Right lobe of liver (tissue), 6 donors: ENCODE data around the gene CIAO2B. TPM values are rescaled to one million over a fixed set of nuclear protein-coding genes. Genes with fewer than 3 reads are reported as not detected.

Experiments
- ATAC-seq, 4 donors: fragments of 200-7000 bp; cut with Tn5 transposase; one replicate each; pipeline ENCODE4 v1.9.1; 2020; ENCODE audit warnings: mild to moderate bottlenecking in 4 of 4, moderate library complexity in 4 of 4
- DNase-seq, 3 donors: peaks; one replicate each; pipeline ENCODE4 v3.0.0-alpha.2; 2020
- H3K27ac ChIP-seq, 3 donors: fragments of 200-600 bp; one replicate each; pipeline ENCODE4 v1.8.0; 2022
- H3K27me3 ChIP-seq, 2 donors: fragments of 200-600 bp; one replicate each; pipeline ENCODE4 v1.8.0; 2022
- H3K36me3 ChIP-seq, 4 donors: fragments of 200-600 bp; sonication (generic) in 1 of 4; one replicate each; pipeline versions ENCODE4 v1.5.1 to v1.8.0; 2017 to 2022; ENCODE audit warnings: control low read depth in 1 of 4
- H3K4me1 ChIP-seq, 4 donors: fragments of 200-600 bp; sonication (generic) in 1 of 4; one replicate each; pipeline versions ENCODE4 v1.5.1 to v1.8.0; 2017 to 2022; ENCODE audit warnings: control low read depth in 1 of 4
- H3K4me3 ChIP-seq, 3 donors: fragments of 200-600 bp; one replicate each; pipeline ENCODE4 v1.8.0; 2022
- H3K9me3 ChIP-seq, 4 donors: fragments of 200-600 bp; sonication (generic) in 1 of 4; one replicate each; pipeline versions ENCODE4 v1.5.1 to v1.8.0; 2017 to 2022; ENCODE audit warnings: control low read depth in 1 of 4
- CTCF ChIP-seq, 4 donors: fragments of 200-600 bp in 3 of 4; fragments of 450-650 bp in 1 of 4; IDR thresholded peaks; one replicate each; pipeline versions ENCODE4 v1.5.1 to v1.8.0; 2016 to 2022; ENCODE audit warnings: antibody characterized with exemption in 4 of 4, mild to moderate bottlenecking in 2 of 4
- POLR2A ChIP-seq: fragments of 450-650 bp; IDR thresholded peaks from one replicate; pipeline ENCODE4 v1.6.1; 2017; ENCODE audit warnings: antibody characterized with exemption, mild to moderate bottlenecking
- WGBS: methylation state at CpG from one replicate; pipeline ENCODE4 v1.1.6; 2018; ENCODE audit warnings: low coverage, low lambda C conversion rate; ENCODE audit not compliant: insufficient coverage; ENCODE audit errors: missing lambda C conversion rate; 5-methylcytosine and 5-hydroxymethylcytosine counted together
- intact Hi-C, 2 donors: fragments of 100-400 bp; cut with DNase I; formaldehyde crosslinking; loops; one replicate each; pipeline versions ENCODE4 v1.11.2 to v1.14.1; 2022
- total RNA-seq, 6 experiments: library from RNA; depleted of rRNA in 2 of 6; stranded (reverse); fragments of >200 nt in 2 of 6; fragmentation: NEBNext Ultra II Directional in 3 of 6; extraction: Animal tissue kit (Norgen Biotek cat#: 25700) in 3 of 6; gene quantifications; one replicate each; pipeline versions ENCODE4 v1.1.0 to v1.2.4, GENCODE V29; 2016 to 2023
- donor health status: DM: no; HTN: yes; CAD: no.
- donor health status: DM: no; HTN: no; CAD: no.
- donor health status: DM: no; HTN: no; CAD: no.
- donor health status: DM: no; HTN: yes; CAD: no.
- donor health status: DM: no; HTN: yes; CAD: no.

CIAO2B gene
- total RNA-seq, 6 experiments from 2014 or later, result 40.6 to 111 (median 47.4) TPM

GRCh38 chr16:66895999-66896398 lies 38.2 kb downstream of the CIAO2B start:
- ATAC-seq (no peak), DNase-seq (peak in 1 of 3 donors; percentile 22)
- peaks cover 0 to 21% (median 9%) of the 10 kb centered on the region in 4 donors for H3K4me1 ChIP-seq
- H3K4me3 ChIP-seq, result no peak overlapping the region
- 100% methylated on average over 2 of the region's 3 CpGs for WGBS
- no peaks in the 10 kb centered on the region for H3K36me3 ChIP-seq
- intact Hi-C loops, result loop anchor here in 1 of 2 donors (5.0 kb wide), 1 partner anchor 46 kb away; no protein-coding TSS in a partner anchor
- H3K9me3 ChIP-seq, result no peaks in the 10 kb centered on the region
- H3K27ac ChIP-seq, result no peak overlapping the region
- TF ChIP-seq CTCF (IDR thresholded peaks at IDR 0.05), result no peak
- no peak for TF ChIP-seq POLR2A
- no peaks in the 10 kb centered on the region for H3K27me3 ChIP-seq

GRCh38 chr16:66895689-66895979 lies 38.6 kb downstream of the CIAO2B start:
- intact Hi-C loops, result loop anchor here in 1 of 2 donors (5.0 kb wide), 1 partner anchor 47 kb away; no protein-coding TSS in a partner anchor
- Histone ChIP-seq H3K27me3 (no peaks in the 10 kb centered on the region), H3K9me3 (no peaks in the 10 kb centered on the region), H3K27ac (no peak overlapping the region), H3K4me1 (peaks cover 0 to 21% (median 9%) of the 10 kb centered on the region in 4 donors), H3K36me3 (no peaks in the 10 kb centered on the region), H3K4me3 (no peak overlapping the region)
- ATAC-seq (no peak), DNase-seq (peak in 1 of 3 donors; percentile 12)
- TF ChIP-seq CTCF (IDR thresholded peaks at IDR 0.05) (no peak), POLR2A (no peak)
- WGBS, result 65% methylated on average over 5 of the region's 5 CpGs

- 23% methylated on average over 8 of the region's 11 CpGs for WGBS
- no peaks in the 10 kb centered on the region for H3K27me3 ChIP-seq
- H3K36me3 ChIP-seq, result no peaks in the 10 kb centered on the region
- DNase-seq (peak; percentile 54 to 74 (median 70)), ATAC-seq (peak; percentile 77 to 86 (median 80))
- no peaks in the 10 kb centered on the region for H3K9me3 ChIP-seq
- H3K27ac ChIP-seq, result no peak overlapping the region
- no peak overlapping the region for H3K4me3 ChIP-seq
- peaks cover 0 to 16% (median 7%) of the 10 kb centered on the region in 4 donors for H3K4me1 ChIP-seq
- TF ChIP-seq CTCF (IDR thresholded peaks at IDR 0.05) (peak; percentile 82 to 85 (median 82)), POLR2A (no peak)
- intact Hi-C loops, result loop anchor here in 1 of 2 donors (5.0 kb wide), 1 partner anchor 47 kb away; no protein-coding TSS in a partner anchor
Observed at GRCh38 chr16:66894948-66895688, 39.1 kb downstream of the CIAO2B start.

- intact Hi-C loops, result no loop called here
- DNase-seq, result peak in 1 of 3 donors; percentile 23
- Histone ChIP-seq H3K9me3 (no peaks in the 10 kb centered on the region), H3K36me3 (no peaks in the 10 kb centered on the region), H3K27me3 (no peaks in the 10 kb centered on the region), H3K4me1 (peaks cover 0 to 5% (median 1%) of the 10 kb centered on the region in 4 donors), H3K4me3 (no peak overlapping the region), H3K27ac (no peak overlapping the region)
- 100% methylated on average over 2 of the region's 2 CpGs for WGBS
- no peak for ATAC-seq
- no peak for TF ChIP-seq POLR2A
- no peak for TF ChIP-seq CTCF (IDR thresholded peaks at IDR 0.05)
Observed at GRCh38 chr16:66894055-66894454, 40.1 kb downstream of the CIAO2B start.
